A673 (cell line): Measurements from ENCODE around the gene USP2. TPM values are rescaled to one million over a fixed set of nuclear protein-coding genes. Genes with fewer than 3 reads are reported as not detected.
A peak's percentile ranks its signal among the peaks of the same experiment; 100 is the strongest.

Experiments used
- BruUV-seq: library from RNA; stranded (reverse); fragments of 400-500 nt; replicated peaks from 2 replicates; lab custom pipeline; 2021; lab: Mats Ljungman, UMichigan
- CTCF ChIA-PET: fragments of 300-600 bp; sonication (Branson Sonifier 250); formaldehyde crosslinking; loops from one replicate; lab custom pipeline; 2022; ENCODE audit warnings: antibody characterized with exemption; lab: Charles Lee
- POLR2A ChIA-PET: fragments of 300-600 bp; sonication (Branson Sonifier 250); formaldehyde crosslinking; loops from one replicate; lab custom pipeline; 2022; ENCODE audit warnings: antibody characterized with exemption; ENCODE audit not compliant: low non-redundant PET; lab: Charles Lee
- DNase-seq: peaks from one replicate; pipeline ENCODE4 v3.0.0-alpha.2; 2015; ENCODE audit warnings: low spot score
- H3K27ac ChIP-seq: fragments of 200-600 bp; sonication (generic); 2 replicates; pipeline ENCODE4 v1.5.1; 2016; ENCODE audit warnings: mixed run types, low read depth, mild to moderate bottlenecking, mixed read lengths, antibody characterized with exemption, low read length; ENCODE audit not compliant: poor library complexity, severe bottlenecking
- H3K27me3 ChIP-seq: fragments of 200-600 bp; sonication (generic); replicated peaks from 2 replicates; pipeline ENCODE4 v1.6.1; 2017; ENCODE audit warnings: mixed run types, low read depth, mild to moderate bottlenecking, mixed read lengths, antibody characterized with exemption, low read length; ENCODE audit not compliant: insufficient read depth, poor library complexity
- H3K36me3 ChIP-seq: fragments of 200-600 bp; sonication (generic); 2 replicates; pipeline ENCODE4 v1.6.1; 2016; ENCODE audit warnings: mixed run types, mild to moderate bottlenecking, mixed read lengths, antibody characterized with exemption, low read length; ENCODE audit not compliant: insufficient read depth, poor library complexity, severe bottlenecking
- H3K4me1 ChIP-seq: fragments of 200-600 bp; sonication (generic); 2 replicates; pipeline ENCODE4 v1.6.1; 2017; ENCODE audit warnings: mixed run types, mild to moderate bottlenecking, mixed read lengths, antibody characterized with exemption, low read length; ENCODE audit not compliant: insufficient read depth, poor library complexity, severe bottlenecking
- H3K4me3 ChIP-seq: fragments of 200-600 bp; sonication (generic); 2 replicates; pipeline ENCODE4 v1.5.1; 2016; ENCODE audit warnings: low read depth, mixed run types, mild to moderate bottlenecking, mixed read lengths, low read length; ENCODE audit not compliant: poor library complexity, severe bottlenecking
- H3K9me3 ChIP-seq: fragments of 200-600 bp; sonication (generic); 2 replicates; pipeline ENCODE4 v1.6.1; 2016; ENCODE audit warnings: mixed run types, low read depth, mild to moderate bottlenecking, mixed read lengths, antibody characterized with exemption, low read length; ENCODE audit not compliant: poor library complexity, severe bottlenecking
- CTCF ChIP-seq: fragments of 300-800, 200-600 bp; sonication (generic); conservative IDR thresholded peaks from 2 replicates; pipeline ENCODE4 v1.5.1; 2017; ENCODE audit warnings: low read depth, mild to moderate bottlenecking, antibody characterized with exemption, low read length, moderate library complexity, mixed read lengths
- EZH2 ChIP-seq: fragments of 200-600 bp; sonication (generic); IDR thresholded peaks from 2 replicates; pipeline ENCODE4 v1.6.1; 2017; ENCODE audit warnings: borderline replicate concordance, low read depth, mild to moderate bottlenecking, mixed read lengths, antibody characterized with exemption, low read length; ENCODE audit not compliant: poor library complexity, severe bottlenecking
- intact Hi-C: fragments of 100-400 bp; cut with micrococcal nuclease; formaldehyde crosslinking; loops from one replicate; pipeline ENCODE4 v1.10.0; 2022; ENCODE audit not compliant: unreplicated experiment
- total RNA-seq: library from RNA; stranded (reverse); gene quantifications from 2 replicates; pipeline ENCODE4 v1.2.3, GENCODE V29; 2021

The USP2 gene
- total RNA-seq, 1 experiment from 2014 or later: 4.8 TPM

GRCh38 chr11:119335655-119336543, 45.6 kb downstream of the USP2 start:
- Histone ChIP-seq H3K27me3 (peaks cover 10% of the 10 kb centered on the region), H3K4me1 (peaks cover 49% of the 10 kb centered on the region), H3K27ac (peak overlapping the region; percentile 91), H3K9me3 (no peaks in the 10 kb centered on the region), H3K4me3 (peak overlapping the region; percentile 76), H3K36me3 (peaks cover 12% of the 10 kb centered on the region)
- no TSS peak for BruUV-seq
- TF ChIP-seq EZH2: no peak
- no peak for TF ChIP-seq CTCF
- CTCF ChIA-PET: no interaction called here
- intact Hi-C loops: loop anchor here (5.0 to 10.0 kb wide), 2 partner anchors 46 to 431 kb away; partner anchors contain the start of gene USP2
- DNase-seq: no peak
- POLR2A ChIA-PET: no interaction called here

DNA sequence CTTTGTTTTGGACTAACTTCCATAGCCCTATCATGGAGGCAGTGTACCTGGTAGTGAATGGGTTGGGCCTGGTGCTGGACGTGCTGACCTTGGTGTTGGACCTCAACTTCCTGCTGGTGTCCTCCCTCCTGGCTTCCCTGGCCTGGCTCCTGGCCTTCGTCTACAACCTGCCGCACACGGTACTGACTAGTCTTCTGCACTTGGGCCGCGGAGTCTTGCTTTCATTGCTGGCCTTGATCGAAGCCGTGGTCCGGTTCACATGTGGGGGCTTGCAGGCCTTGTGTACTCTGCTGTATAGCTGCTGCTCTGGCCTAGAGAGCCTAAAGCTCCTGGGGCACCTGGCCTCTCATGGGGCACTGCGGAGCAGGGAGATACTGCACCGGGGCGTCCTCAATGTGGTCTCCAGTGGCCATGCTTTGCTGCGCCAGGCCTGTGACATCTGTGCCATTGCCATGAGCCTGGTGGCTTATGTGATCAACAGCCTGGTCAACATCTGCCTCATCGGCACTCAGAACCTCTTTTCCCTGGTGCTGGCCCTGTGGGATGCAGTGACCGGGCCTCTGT, 46.3 kb downstream of the USP2 start:
- BruUV-seq: no TSS peak
- peak overlapping the region; percentile 76 for H3K4me3 ChIP-seq
- peaks cover 12% of the 10 kb centered on the region for H3K36me3 ChIP-seq
- TF ChIP-seq CTCF: no peak
- no peak for TF ChIP-seq EZH2
- H3K9me3 ChIP-seq: no peaks in the 10 kb centered on the region
- peak overlapping the region; percentile 91 for H3K27ac ChIP-seq
- ChIA-PET POLR2A (no interaction called here), CTCF (interaction anchor here (0.6 kb wide), 1 partner anchor 1000 kb away, joined by 5 read pairs; no protein-coding TSS in a partner anchor)
- H3K27me3 ChIP-seq: peaks cover 3% of the 10 kb centered on the region
- H3K4me1 ChIP-seq: peaks cover 48% of the 10 kb centered on the region
- intact Hi-C loops: loop anchor here (5.0 to 10.0 kb wide), 2 partner anchors 47 to 430 kb away; partner anchors contain the start of gene USP2
- no peak for DNase-seq

DNA sequence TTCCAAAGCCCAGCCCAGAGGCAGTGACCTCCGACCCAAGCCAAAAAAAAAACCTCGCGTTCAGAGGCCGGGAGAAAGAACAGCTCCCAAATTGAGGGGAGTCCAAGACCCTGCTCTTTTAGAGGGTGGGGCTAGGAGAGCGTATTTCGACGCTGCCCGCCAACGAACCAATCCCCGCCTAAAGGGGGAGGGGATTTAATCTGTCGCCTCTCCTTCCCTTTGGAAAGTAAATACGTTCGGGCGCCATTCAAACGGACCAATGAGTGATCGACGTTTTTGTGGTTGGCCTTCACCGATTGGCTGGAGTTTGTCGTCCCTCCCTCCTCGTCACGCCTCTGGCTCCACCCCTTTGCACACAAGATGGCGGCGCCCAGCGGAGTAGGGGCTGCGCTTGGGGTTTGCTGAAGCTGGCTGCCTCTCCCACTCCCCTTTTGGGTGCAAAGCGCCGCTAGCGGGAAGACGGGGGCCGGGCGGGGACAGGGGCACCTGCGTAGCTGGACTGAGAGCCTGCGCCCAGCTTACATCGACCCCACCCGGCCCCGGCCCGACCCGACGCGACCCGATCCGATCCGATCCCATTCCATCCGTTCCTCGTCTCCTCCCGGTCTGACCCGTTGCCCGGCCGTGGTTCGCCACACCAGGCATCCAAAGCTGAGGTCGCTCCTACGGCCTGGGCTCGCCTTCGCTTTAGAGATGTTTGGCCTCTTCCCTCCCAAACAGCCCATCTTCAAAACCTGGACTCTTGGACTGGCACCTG, 47.1 kb downstream of the USP2 start, which contains the start of gene RNF26:
Gene RNF26 (plus strand): TSS at position 354 of the 757 bp plus-strand sequence. CDS start 596 bp downstream, outside the sequence.
- Histone ChIP-seq H3K36me3 (peaks cover 12% of the 10 kb centered on the region), H3K27ac (peak within 1 kb of the TSS; percentile 91), H3K4me3 (peak within 1 kb of the TSS; percentile 76), H3K4me1 (peaks cover 39% of the 10 kb centered on the region), H3K27me3 (no peaks in the 10 kb centered on the region), H3K9me3 (no peaks in the 10 kb centered on the region)
- DNase-seq: peak; percentile 100
- intact Hi-C loops: loop anchor here (10.0 kb wide), 1 partner anchor 430 kb away; no protein-coding TSS in a partner anchor
- ChIA-PET CTCF (interaction anchor here (0.6 to 1.3 kb wide), 2 partner anchors 22 to 1001 kb away, joined by 5 to 9 read pairs; no protein-coding TSS in a partner anchor), POLR2A (interaction anchor here (0.6 to 1.0 kb wide), 3 partner anchors 12 to 30 kb away, joined by 3 to 4 read pairs (median 3); no protein-coding TSS in a partner anchor)
- TSS peak; percentile 69 for BruUV-seq
- TF ChIP-seq EZH2 (no peak), CTCF (no peak)
